Coronary artery (tissue), 2 donors: ENCODE data around the gene SCGB1D4.

Experiments used
- DNase-seq: peaks from one replicate; pipeline ENCODE4 v3.0.0-alpha.2; 2017; ENCODE audit warnings: low spot score
- H3K27ac ChIP-seq, 2 donors: fragments of 200-600 bp; sonication (generic); one replicate each; pipeline ENCODE4 v1.5.1; 2016 to 2019
- H3K4me3 ChIP-seq: fragments of 200-600 bp; sonication (generic); 2 replicates; pipeline ENCODE4 v1.5.1; 2016; ENCODE audit warnings: mild to moderate bottlenecking, moderate library complexity
- TF ChIP-seq, protein P1 (sequence below): fragments of 200-600 bp; sonication (generic); IDR thresholded peaks from one replicate; pipeline ENCODE4 v1.5.1; 2019; ENCODE audit warnings: antibody characterized with exemption

Gene SCGB1D4

DNA sequence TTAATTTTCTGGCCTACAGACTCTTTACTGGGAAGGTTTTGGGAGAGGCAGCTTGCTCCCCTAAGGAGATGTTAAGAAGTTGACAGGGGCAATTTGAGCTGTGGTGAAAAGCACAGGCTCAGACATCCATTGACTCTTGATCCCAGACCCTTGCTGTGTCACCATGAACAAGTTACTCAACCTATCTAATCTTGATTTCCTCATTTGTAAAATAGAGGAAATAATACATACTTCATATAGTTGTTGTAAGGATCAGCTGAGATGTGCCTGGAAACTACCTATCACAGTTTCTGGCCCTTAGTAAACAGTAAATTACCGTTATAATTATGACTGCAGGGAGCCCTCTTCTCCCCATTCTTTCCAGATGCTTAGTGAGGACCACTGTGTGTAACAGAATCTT, 16.6 kb upstream of the SCGB1D4 start:
- no peak for DNase-seq
- TF ChIP-seq, protein P1, sequence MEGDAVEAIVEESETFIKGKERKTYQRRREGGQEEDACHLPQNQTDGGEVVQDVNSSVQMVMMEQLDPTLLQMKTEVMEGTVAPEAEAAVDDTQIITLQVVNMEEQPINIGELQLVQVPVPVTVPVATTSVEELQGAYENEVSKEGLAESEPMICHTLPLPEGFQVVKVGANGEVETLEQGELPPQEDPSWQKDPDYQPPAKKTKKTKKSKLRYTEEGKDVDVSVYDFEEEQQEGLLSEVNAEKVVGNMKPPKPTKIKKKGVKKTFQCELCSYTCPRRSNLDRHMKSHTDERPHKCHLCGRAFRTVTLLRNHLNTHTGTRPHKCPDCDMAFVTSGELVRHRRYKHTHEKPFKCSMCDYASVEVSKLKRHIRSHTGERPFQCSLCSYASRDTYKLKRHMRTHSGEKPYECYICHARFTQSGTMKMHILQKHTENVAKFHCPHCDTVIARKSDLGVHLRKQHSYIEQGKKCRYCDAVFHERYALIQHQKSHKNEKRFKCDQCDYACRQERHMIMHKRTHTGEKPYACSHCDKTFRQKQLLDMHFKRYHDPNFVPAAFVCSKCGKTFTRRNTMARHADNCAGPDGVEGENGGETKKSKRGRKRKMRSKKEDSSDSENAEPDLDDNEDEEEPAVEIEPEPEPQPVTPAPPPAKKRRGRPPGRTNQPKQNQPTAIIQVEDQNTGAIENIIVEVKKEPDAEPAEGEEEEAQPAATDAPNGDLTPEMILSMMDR: no peak
- Histone ChIP-seq H3K27ac (no peak overlapping the region), H3K4me3 (no peak overlapping the region)

DNA sequence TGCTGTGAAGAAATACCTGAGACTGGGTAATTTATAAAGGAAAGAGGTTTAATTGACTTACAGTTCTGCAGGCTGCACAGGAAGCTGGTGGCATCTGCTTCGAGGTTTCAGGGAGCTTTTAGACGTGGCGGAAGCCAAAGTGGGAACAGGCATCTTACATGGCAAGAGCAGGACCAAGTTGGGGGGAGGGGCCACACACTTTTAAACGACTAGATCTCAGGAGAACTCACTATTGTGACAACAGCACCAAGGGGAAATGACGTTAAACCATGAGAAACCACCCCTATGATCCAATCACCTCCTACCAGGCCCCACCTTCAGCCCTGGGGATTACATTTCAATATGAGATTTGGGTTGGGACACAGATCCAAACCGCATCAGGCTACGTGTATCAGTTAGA, 11.1 kb upstream of the SCGB1D4 start:
- H3K4me3 ChIP-seq: no peak overlapping the region
- TF ChIP-seq, protein P1: no peak
- H3K27ac ChIP-seq: no peak overlapping the region
- no peak for DNase-seq

DNA sequence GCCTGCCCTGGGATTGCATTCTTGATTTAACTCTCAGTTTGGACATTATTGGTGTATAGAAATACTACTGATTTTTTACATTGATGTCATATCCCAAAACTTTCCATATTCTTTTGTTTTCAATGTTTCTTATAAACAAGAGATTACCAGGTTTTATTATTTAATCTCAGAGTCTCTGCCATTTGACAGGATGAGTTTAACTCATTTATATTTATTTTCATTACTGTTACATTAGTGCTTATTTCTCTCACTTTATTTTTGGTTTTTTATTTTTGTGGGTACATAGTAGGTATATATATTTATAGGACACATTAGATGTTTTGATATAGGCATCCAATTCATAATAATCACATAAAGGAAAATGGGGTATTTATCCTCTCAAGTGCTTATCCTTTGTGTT, 9.1 kb upstream of the SCGB1D4 start:
- Histone ChIP-seq H3K27ac (no peak overlapping the region), H3K4me3 (no peak overlapping the region)
- TF ChIP-seq, protein P1: no peak
- no peak for DNase-seq

DNA sequence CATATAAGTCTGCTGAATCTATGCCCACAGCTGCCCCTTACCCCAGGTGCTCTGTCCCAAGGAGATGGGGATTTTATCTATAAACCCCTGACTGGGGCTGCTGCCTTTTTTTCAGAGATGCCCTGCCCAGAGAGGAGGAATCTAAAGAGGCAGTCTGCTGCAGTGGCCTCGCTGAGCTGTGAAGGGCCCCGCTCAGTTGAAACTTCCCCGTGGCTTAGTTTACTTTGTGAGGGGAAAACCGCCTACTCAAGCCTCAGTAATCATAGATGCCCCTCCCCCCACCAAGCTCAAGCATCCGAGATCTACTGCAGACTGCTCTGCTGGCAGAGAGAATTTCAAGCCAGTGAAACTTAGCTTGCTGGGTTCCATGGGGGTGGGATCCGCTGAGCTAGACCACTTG, 7.4 kb upstream of the SCGB1D4 start:
- no peak for DNase-seq
- TF ChIP-seq, protein P1: no peak
- no peak overlapping the region for H3K4me3 ChIP-seq
- H3K27ac ChIP-seq: no peak overlapping the region

DNA sequence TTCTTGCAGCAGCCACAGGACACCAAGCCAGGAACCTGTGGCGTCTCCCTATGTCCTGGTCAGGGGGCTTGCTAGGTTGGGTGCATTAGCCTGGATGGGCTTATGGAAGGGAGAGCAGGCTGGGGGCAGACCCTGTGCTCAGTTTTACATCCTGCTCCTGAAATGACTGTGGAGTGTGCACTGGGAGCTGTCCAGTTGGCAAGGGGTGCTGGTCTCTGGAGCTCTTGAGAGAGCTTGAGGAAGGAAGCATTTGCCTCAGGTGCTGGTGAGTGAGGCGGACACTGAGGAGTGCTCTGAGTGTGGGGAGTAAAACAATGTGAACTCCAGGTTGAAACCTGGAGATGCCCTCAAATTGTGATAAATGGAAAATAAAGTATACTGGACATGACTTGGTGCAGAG, 3.4 kb downstream of the SCGB1D4 start:
- TF ChIP-seq, protein P1: no peak
- DNase-seq: no peak
- Histone ChIP-seq H3K27ac (no peak overlapping the region), H3K4me3 (no peak overlapping the region)

DNA sequence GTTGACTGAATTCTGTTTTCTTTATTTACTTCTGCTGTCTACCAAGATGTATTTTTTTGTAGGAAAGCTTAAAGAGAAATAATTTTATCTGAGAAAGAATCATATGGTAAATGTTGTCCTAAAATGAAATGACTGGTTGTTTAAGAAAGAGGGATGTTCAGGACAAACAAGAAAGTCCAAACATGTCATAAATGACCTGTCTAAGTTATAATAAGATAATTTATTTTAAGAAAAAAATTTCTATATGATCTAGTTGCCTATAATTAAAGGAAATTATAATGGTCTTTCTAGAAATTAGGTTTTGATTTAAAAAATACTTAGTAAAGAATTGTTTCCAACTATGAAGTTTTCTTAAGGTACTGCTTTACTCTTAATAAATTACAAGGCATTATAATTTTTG, 18.4 kb downstream of the SCGB1D4 start:
- Histone ChIP-seq H3K4me3 (no peak overlapping the region), H3K27ac (no peak overlapping the region)
- no peak for DNase-seq
- TF ChIP-seq, protein P1: no peak

DNA sequence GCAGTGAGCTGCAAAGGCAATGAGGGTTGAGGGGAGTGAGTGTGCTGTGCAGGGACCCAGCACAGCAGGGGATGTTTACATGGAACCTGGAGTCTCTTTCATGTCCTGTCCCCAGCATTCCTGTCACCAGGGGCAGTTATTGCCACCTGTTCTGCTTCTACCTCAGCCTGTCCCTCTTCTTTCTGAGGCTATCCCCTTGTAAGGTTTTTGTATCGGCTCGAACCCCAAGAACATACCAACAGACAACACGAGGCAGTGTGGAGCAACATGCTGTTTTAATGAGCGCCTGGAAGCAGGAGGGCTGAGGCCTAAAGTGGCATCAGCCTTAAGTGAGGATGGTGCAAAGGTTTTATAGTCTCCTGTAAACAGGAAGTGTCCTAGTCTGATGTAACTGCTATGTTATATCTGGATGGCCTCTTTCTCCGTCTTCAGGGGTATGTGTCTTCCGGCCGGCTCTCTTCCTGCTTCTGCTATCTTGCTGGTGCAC, 25.0 kb downstream of the SCGB1D4 start:
- Histone ChIP-seq H3K27ac (no peak overlapping the region), H3K4me3 (no peak overlapping the region)
- TF ChIP-seq, protein P1: no peak
- no peak for DNase-seq
